Mucosa of stomach (tissue), 1 donor: Measurements from ENCODE around the gene ZNF524.

Experiments used
- H3K27me3 ChIP-seq: one replicate; pipeline ENCODE4 v1.7.0; 2013; ENCODE audit warnings: mild to moderate bottlenecking, low read length; ENCODE audit not compliant: control insufficient read depth, insufficient read depth
- H3K36me3 ChIP-seq: one replicate; pipeline ENCODE4 v1.7.0; 2013; ENCODE audit warnings: low read length; ENCODE audit not compliant: control insufficient read depth, insufficient read depth
- H3K4me1 ChIP-seq: one replicate; pipeline ENCODE4 v1.7.0; 2013; ENCODE audit warnings: mild to moderate bottlenecking, low read length; ENCODE audit not compliant: control insufficient read depth, insufficient read depth
- H3K4me3 ChIP-seq: one replicate; pipeline ENCODE4 v1.7.0; 2013; ENCODE audit warnings: low read length
- H3K9ac ChIP-seq: one replicate; pipeline ENCODE4 v1.7.0; 2013; ENCODE audit warnings: mild to moderate bottlenecking, low read length, moderate library complexity
- H3K9me3 ChIP-seq: one replicate; pipeline ENCODE4 v1.7.0; 2013; ENCODE audit warnings: mild to moderate bottlenecking, low read length, moderate library complexity; ENCODE audit not compliant: control insufficient read depth
- donor health status: Pancreatic carcinoma.

ZNF524 gene

GRCh38 chr19:55650602-55651230 lies 50.6 kb downstream of the ZNF524 start:
- Histone ChIP-seq H3K4me1 (peaks cover 18% of the 10 kb centered on the region), H3K36me3 (no peaks in the 10 kb centered on the region), H3K27me3 (no peaks in the 10 kb centered on the region), H3K9me3 (no peaks in the 10 kb centered on the region), H3K4me3 (no peak overlapping the region), H3K9ac (no peak overlapping the region)

GRCh38 chr19:55651236-55651635 lies 51.1 kb downstream of the ZNF524 start:
- H3K36me3 ChIP-seq: no peaks in the 10 kb centered on the region
- peaks cover 23% of the 10 kb centered on the region for H3K4me1 ChIP-seq
- H3K4me3 ChIP-seq: no peak overlapping the region
- no peaks in the 10 kb centered on the region for H3K9me3 ChIP-seq
- H3K27me3 ChIP-seq: no peaks in the 10 kb centered on the region
- no peak overlapping the region for H3K9ac ChIP-seq

GRCh38 chr19:55652311-55653128 lies 52.4 kb downstream of the ZNF524 start:
- H3K27me3 ChIP-seq: no peaks in the 10 kb centered on the region

More at GRCh38 chr19:55652311-55653128, 52.4 kb downstream of the ZNF524 start:
- H3K9me3 ChIP-seq: no peaks in the 10 kb centered on the region
- peaks cover 30% of the 10 kb centered on the region for H3K4me1 ChIP-seq
- no peaks in the 10 kb centered on the region for H3K36me3 ChIP-seq
- no peak overlapping the region for H3K4me3 ChIP-seq
- no peak overlapping the region for H3K9ac ChIP-seq
